Right lung (tissue), 5 donors: ENCODE measurements around the gene TCEAL3. TPM values are rescaled to one million over a fixed set of nuclear protein-coding genes. Genes with fewer than 3 reads are reported as not detected.
A peak's percentile ranks its signal among the peaks of the same experiment; 100 is the strongest.
"Not testable (repeated sequence)": the region's sequence is repeated elsewhere in the genome, so short reads cannot be mapped to it uniquely, and the experiment has no call there.

Source experiments
- DNase-seq, 2 donors: peaks; one replicate each; pipeline ENCODE4 v3.0.0-alpha.2; 2013
- polyA plus RNA-seq, 5 donors: library from polyadenylated mRNA; unstranded; fragments of 120-200 nt; gene quantifications; one replicate each; pipeline versions ENCODE4 v1.2.1 to v1.2.3, GENCODE V29; 2013; ENCODE audit warnings: inconsistent platforms in 1 of 5, low replicate concordance in 1 of 5; ENCODE audit not compliant: insufficient read length in 5 of 5, insufficient read depth in 1 of 5

TCEAL3 gene
- polyA plus RNA-seq, 5 donors = 24.7 to 32.3 (median 27.6) TPM

DNA sequence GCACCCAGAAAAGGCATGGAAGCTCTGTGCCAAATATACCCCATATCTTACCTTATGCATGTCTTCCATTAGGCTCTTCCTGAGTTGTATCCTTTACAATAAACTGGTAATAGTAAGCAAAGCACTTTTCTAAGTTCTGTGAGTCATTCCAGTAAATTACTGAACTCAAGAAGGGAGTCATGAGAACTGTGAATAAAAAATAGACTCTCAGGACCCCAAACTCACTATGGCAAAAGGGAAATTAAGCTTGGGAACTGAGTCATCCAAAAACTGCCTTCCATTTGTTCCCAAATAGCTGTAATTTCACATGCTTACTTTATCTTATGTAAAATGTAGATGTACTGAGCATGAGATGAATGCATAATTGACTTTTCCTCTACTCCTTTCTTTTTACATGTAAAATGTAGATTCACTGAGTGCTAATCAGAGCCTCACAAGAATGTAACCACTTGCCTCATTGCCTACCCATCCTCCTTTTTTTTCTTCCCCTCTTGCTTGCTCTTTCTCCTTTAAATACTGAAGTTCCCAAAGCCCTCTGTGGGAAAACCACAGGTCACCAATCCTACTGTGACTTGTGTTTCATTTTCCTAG, 8.1 kb downstream of the TCEAL3 start:
- no peak for DNase-seq

DNA sequence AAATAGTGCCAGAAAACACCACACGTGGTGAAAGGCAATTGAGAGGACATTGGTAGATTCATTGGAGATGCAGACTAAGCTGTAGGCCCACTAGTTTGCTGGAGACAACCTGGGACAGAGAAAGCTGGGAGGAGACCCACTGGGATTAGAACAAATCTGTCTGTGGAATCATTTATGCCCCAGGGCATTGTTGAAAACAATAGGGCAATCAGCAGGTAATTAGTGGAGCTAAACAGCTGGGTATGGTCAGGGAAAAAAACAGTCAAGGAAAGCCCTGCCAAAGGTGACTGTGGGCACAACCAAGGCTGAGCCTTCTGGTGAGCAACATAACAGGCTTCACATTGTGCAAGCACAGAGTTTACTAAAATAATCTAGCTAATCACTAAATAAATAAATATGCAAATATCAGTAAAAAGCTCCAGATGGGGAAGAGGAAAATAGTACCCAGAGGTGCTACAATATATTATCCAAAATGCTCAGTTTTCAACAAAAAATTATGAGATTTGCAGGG, 9.0 kb downstream of the TCEAL3 start:
- no peak for DNase-seq

DNA sequence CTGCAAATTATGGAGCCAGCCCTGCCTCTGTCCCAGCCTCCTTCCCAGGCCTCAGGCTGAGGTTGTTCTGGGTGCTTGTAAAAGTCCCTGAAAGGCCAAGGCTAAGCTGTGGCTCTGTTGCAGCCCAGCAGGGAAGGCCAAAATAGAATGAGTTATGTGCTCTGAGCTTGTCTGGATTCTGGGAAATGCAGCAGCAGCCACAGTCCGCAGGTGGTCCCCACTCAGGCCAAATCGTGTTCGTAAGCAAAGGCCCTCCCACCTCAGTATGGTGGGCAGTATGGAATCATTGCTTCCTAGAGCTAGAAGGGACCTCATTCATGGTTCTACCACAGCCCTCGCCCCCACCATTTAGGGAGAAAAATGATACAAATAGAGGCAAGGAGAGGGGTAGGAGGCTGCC, 16.3 kb downstream of the TCEAL3 start:
- DNase-seq = no peak

DNA sequence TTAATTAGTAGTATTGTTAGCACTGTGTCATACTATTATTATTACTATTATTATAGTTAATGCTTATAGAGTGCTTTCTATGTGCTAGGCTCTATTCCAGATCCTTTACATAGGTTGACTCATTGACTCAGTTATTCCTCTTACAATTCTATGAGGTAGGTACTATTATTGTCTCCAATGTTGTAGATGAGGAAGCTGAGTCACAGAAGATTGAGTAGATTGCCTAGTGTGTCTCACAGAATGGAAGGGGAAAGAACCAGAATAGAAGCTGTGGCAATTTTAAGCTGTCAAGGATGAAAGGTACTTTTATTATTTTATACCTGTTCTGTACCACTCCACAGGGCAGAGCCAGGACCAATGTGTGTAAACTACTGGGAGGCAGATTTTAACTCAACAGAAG, 19.1 kb downstream of the TCEAL3 start:
- no peak for DNase-seq

DNA sequence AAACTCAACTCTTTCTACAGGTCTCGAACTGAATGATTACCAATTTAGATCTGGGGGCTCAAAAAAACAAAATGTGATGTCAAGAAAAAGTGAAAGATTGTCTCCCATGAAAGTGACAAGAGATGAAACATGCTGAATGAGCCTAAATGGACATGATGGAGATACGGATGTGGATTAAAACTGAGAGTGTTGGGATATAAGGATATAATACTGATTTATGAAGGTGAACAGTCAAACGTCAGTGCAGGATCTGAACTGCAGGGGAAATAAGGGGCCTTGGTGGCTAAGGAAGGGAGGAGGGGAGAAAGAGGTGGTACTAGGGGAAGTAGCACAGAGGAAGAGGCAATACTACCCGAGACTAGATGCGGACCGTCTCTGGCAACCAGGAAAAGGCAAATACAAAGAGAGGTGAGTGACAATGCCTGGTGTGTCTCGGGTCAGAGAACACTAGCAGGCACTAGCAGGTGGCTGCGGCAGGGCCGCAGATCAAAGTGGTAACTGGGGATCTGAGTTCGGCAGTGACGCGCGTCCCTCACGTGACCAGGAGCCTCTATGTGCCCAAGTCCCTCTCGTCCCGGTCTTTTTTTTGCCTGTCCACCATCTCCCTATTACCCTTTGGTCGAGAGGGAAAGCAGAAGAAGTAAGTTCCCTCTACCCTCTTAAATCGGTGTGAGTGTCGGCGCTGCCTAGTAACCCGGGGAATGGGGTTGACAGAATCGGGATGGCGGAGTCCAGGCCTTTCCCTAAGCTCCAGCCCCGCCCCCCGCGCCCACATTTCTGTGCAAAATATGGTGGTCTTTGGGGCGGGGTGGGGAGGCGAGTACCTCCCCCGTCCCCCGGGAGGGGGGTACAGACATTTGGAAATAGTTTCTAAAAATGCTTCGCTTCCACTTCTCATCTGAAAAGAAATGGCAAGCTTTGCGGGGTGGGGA, 20.9 kb downstream of the TCEAL3 start, which contains the start of gene TCEAL1:
Gene TCEAL1, plus strand, starts transcription at position 590 of the 932 bp plus-strand sequence. CDS start 942 bp downstream, outside the sequence.
- DNase-seq = peak; percentile 57 to 61

DNA sequence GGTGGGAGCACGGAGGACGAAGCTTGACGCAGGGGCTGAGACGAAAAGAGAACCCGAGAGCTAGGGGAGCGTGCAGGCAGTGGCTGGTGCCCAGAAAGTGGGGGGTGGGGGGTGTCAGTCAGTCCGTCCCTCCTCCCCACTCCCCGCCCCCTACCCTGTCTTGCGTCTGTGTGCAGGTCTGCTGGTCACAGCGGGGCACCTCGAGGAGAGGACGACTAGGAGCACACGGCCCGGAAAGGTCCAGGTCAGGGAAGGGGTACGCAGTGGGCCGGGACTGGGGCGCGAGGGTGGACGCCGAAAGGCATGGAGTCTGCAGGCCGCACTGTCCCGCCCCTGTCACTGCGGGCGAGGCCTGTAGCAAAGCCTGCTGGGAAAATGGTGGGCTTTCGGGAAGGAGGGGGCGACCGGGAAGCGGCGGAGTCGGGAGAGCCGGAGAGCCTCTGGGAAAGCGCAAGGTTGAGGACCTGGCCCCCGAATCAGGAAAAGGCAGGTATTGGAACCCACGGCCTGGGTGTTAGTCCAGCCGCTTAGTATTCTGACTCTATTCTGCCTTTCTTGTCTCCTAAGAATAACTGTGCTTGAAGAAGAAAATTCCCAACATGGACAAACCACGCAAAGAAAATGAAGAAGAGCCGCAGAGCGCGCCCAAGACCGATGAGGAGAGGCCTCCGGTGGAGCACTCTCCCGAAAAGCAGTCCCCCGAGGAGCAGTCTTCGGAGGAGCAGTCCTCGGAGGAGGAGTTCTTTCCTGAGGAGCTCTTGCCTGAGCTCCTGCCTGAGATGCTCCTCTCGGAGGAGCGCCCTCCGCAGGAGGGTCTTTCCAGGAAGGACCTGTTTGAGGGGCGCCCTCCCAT, 21.8 kb downstream of the TCEAL3 start:
- DNase-seq = peak; percentile 73 to 76

DNA sequence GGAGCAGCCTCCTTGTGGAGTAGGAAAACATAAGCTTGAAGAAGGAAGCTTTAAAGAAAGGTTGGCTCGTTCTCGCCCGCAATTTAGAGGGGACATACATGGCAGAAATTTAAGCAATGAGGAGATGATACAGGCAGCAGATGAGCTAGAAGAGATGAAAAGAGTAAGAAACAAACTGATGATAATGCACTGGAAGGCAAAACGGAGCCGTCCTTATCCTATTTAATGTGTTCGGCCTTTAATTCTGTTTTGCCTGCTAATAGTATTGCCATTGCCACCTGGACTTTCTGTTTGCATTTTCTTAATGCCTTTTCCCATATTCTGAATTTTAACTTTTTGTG, 22.4 kb downstream of the TCEAL3 start:
- DNase-seq = no peak

DNA sequence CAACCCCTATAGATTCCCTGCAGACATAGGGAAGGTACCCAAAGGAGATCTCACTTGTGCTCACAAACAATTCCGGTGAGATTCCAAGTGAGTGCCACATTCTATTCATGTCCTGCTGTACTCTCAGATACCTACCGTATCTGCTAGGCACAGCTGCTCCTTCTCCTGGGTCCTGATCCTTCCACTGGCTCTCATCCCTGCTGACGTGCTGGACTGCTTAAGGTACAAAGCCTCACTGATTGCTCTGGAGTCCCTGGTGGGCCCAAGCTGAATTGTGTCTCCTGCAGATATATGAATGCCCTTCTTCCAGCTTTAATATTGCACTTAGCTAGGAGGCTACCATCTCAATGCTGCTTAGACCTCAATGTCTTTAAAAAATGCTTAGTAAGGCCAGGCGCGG, 23.4 kb downstream of the TCEAL3 start:
- no peak for DNase-seq

DNA sequence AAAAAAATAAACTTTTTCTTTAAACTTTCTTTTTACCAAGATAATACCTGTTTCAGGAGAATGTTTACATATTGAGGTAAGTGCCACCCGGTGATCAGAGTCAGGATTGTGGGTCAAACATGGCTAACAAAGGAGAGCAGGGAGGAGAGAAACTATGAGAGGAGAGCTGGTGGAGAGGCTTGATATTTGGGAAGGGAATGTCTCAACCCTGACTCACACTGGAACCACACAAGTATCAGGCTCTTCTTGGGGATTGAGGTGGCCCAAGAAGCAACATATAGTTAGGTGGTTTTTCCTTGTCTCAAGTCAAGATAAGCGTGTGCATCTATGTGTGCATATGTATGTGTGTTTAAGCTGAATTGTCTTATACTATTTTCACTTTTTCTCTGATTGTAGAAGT, 27.7 kb downstream of the TCEAL3 start:
- DNase-seq = no peak

DNA sequence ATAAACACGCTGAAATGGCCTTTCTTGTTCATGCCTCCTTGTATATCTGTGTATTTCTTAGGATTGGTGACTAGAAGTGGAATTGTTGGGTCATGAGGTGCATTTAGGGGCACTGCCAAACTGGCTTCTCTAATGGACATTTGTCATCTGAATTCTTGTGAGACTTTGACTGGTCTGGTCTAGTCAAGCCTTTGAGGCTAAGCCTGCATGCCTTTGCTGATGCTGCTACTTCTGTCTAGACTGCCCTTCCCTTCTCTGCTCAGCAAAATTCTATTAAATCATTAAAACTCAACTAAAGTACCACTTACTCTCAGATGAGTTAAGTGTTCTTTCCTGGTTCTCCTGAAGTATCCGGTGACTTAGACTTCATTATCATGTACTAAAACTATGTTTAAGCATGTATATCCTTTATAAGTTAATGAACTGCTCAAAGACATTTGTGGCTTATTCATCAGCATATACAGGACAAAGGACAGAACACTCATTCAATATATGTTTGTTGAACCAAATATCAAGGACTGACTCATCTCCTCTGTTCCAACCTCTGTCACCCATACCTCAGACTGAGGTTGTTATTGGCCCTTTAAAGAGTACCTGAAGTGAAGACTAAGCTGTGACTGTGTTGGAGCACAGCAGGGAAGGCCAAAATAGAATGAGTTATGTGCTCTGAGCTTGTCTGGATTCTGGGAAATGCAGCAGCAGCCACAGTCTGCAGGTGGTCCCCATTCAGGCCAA, 30.0 kb downstream of the TCEAL3 start:
- no peak for DNase-seq

DNA sequence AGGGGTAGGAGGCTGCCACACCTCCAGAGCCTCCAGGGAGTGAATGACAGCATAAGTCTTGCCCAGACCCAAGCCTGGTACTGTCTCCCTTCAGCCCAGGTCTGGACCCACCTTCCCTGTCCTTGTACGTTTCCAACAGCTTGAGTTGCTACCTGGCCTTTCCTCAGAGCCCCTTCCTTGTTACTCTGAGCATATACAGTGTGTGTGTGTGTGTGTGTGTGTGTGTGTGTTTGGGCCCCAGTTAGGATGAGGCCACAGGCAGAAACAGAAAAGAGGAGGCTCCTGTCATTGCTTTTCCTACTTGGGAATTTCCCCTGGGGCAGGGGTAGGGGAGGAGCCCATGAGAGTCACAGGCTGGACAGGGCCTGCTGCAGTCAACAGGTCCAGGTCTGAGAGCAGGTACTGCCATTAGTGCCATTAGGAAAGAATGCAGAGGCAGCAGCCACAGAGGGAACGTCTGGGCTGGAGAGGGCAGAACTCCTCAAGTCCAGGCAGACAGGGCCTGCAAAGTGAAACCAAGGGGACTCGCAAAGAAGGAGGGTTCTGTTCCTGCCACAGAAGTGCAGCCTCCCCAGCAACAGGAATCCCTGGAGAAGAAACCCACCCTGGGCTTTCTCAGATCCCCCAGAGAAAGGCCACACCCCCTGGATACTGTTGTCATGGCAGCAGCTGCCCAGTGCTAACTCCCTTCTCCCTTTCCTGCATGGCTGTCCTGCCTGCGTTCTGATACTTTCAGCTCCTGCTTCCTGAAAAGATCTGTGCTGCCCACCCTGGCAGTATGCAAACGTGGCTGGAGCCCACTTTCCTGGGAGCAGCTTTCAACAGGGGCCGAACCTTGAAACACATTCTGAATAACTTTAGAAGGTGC, 30.9 kb downstream of the TCEAL3 start:
- not testable (repeated sequence) for DNase-seq

DNA sequence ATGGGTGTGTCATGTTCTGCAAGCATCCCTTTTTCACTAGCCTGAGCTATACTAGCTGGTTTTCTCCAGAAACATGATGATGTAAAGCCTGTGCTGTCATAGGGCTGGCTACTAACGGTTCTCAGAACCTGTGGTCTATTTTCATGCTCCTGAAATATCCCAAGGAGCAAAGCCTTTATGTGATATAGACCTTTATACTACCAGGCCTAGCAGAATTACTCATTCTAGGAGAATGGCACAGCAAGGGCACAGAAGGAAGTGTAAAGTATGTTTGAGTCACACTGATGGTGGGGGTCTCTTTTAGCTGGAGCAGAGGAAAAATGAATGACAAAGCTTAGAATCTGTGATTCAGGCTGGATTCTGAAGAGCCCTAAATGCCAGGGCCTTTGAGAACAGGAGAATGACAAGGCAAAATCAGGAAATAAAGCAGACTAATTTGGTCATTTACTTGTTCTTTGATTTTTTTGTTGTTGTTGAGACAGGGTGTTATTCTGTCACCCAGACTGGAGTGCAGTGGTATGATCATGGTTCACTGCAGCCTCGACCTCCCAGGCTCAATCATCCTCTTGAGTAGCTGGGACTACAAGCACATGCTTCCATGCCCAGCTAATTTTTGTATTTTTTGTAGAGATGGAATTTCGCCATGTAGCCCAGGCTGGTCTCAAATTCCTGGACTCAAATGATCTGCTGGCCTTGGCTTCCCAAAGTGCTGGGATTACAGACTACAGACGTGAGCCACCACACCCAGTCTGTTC, 32.8 kb downstream of the TCEAL3 start:
- DNase-seq = no peak

DNA sequence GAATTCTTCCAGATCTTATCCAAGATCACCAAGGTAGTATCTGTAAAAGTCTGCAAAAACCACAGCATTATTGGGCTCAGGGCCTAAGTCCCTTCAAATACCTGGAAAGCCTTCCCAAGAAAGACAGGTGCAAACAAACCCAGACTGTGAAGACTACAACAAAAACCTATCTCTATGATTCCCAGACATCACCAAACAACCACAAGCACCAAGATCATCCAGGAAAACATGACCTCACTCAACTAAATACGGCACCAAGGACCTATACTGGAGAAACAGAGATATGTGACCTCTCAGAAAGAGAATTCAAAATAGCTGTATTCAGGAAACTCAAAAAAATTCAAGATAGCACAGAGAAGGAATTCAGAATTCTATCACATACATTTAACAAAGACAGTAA, 36.4 kb downstream of the TCEAL3 start:
- no peak for DNase-seq

DNA sequence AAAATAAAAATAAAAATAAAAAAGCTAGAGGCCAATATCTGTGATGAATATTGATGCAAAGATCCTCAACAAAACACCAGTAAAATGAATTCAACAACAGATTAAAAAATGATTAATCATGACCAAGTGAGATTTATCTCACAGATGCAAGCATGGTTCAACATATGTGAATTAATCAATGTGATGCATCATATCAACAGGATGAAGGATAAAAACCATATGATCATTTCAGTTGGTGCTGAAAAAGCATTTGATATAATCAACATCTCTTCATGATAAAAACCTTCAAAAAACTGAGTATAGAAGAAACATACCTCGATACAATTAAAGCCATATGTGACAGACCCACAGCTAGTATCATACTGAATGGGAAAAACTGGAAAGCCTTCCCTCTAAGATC, 39.9 kb downstream of the TCEAL3 start:
- no peak for DNase-seq

DNA sequence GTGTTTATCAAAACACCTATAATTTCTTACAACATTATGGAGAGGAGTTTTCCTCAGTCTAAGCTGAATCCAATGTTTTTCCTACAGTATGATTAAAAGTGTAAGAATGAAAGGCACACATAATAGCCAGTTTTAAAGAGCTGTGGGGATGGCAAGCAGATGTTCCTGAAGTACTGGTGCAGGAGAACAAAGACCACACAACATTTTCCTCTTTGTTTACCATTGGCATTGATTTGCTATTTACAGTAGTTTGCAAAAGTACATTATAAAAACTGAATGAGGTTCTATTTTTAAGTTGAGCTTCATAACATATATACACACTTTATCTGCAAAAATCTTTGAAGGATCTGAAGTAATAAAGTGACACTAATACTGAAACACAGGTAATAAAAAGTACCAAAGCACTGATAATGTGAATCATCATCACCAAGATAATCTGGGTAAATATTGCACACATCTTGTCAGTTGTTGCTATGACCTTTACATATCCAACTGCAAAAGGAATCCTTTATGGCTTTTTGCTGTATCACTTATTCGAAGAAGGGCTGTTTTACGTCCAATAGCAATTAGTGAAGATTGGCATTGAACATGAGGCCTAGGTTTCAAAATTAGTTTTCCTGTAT, 43.5 kb downstream of the TCEAL3 start:
- peak; percentile 7 to 10 for DNase-seq

DNA sequence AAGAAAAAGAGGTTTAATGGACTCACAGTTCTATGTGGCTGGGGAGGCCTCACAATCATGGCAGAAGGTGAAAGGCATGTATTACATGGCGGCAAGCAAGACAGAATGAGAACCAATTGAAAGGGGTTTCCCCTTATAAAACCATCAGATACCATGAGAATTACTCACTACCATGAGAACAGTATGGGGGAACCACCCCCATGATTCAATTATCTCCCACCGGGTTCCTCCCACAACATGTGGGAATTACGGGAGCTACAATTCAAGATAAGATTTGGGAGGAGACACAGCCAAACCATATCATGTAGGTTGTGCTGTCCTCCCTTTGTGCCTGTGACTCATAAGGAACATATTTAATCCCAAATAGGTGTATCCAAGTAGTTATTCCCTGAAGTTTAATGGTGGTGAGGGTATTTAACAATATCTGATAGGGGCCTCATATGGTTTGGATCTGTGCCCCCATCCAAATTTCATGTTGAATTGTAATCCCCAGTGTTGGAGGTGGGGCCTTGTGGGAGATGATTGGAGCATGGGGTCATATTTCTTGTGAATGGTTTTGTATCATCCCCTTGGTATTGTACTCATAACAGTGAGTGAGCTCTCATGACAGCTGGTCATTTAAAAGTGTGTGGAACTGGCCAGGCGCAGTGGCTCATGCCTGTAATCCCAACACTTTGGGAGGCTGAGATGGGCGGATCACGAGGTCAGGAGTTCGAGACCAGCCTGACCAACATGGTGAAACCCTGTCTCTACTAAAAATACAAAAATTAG, 47.7 kb downstream of the TCEAL3 start:
- DNase-seq = not testable (repeated sequence)

DNA sequence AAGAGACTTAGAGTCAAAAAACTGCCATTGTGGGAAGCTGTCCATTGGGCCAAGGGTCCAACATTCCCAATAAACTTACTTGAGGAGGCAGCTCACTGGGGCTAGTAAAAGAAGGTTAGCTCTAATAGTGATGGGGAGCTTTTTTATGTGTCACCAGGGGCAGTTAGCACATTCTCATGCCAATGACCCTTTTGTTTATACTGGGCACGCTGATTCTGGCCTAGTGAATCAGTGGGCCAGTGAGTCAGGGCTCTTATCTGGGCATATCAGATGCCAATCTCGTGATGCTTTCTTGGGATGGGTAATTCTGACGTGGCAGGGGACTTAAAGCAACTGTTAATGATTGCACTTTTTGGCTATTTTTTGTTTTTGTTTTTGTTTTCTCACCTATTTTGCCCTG, 48.9 kb downstream of the TCEAL3 start:
- DNase-seq = no peak

DNA sequence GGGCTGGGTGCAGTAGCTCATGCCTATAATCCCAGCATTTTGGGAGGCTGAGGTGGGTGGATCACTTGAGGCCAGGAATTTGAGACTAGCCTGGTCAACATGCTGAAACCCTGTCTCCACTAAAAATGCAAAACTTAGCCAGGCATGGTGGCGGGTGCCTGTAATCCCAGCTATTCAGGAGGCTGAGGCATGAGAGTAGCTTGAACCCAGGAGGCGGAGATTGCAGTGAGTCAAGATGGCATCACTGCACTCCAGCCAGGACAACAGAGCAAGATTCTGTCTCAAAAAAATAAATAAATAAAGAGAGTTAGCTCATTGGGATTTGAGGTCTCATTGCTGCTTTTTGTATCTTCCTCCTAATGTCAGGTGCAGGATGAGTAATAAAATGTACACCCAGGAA, 49.3 kb downstream of the TCEAL3 start:
- not testable (repeated sequence) for DNase-seq
